HG03558 (cell line): Measurements from ENCODE around the gene BLMH.
"Not testable (repeated sequence)": the region's sequence is repeated elsewhere in the genome, so short reads cannot be mapped to it uniquely, and the experiment has no call there.

Experiments
- ATAC-seq: cut with Tn5 transposase; IDR thresholded peaks from one replicate; pipeline ENCODE4 v1.9.1; 2021; ENCODE audit warnings: moderate number of reproducible peaks; ENCODE audit not compliant: unreplicated experiment; ENCODE audit errors: extremely low read depth

Gene BLMH

DNA sequence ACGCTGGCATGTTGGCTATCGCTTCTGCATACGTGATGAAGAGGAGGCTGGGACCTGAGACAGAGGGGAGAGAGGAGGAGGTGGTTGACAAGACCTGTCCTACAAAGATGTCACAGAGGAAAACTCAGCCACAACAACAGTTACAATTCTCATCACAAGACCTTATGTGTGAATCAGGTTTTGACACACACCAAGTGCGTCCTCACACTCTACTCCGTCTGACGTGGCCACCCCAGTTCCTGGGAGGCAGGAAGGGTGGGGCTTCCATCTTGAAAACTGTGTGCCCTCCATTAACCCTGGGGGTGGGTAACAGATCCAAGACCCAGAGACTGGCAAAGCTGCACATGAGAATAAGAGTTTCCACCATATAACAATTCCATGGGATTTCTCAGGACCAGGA, 80.4 kb downstream of the BLMH start:
- no peak for ATAC-seq

GRCh38 chr17:30210901-30211300, 80.8 kb downstream of the BLMH start:
- no peak for ATAC-seq

- no peak for ATAC-seq
These were observed 81.4 kb downstream of the BLMH start for GRCh38 chr17:30210366-30210765.

- no peak for ATAC-seq
These were observed 81.8 kb downstream of the BLMH start for GRCh38 chr17:30209930-30210329.

DNA sequence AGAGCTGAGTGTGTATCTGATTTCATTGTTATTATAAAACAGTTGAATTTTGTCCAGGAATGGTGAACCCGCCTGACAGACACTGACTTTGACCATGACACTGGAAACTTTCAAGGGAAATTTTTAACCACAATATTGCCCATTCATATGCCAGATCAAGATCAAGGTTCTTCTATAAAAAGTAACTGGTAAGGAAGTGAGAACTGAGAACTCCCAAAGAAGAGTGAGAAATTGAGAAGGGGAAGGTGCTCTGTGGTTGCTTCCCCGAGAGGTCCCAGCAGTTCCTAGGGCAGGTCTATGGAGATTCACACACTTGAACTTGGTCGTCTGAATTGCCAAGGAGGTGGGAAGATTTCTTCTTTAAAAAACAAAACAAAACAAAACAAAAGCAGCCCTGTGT, 83.5 kb downstream of the BLMH start:
- no peak for ATAC-seq

DNA sequence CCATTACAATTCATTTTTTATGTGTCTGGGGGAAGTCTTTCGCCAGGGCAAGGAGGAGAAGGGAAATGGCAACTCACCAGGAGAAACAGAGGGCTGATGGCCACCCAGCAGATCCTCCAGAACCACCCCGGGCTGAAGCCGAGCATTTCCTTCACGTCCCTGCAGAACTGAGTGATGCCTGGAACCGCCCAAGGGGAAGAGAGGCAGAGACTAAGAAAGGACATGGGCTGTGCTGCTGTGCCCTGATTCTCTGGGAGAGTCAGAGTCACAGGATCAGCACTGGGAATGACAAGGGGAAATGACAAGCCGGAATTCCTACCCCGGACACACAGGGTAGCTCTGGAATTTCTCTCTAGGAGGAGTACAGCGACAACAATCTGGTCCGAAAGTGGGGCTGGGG, 84.1 kb downstream of the BLMH start:
- no peak for ATAC-seq

GRCh38 chr17:30203471-30203981, 88.2 kb downstream of the BLMH start:
- no peak for ATAC-seq

GRCh38 chr17:30200656-30201055, 91.1 kb downstream of the BLMH start:
- not testable (repeated sequence) for ATAC-seq

DNA sequence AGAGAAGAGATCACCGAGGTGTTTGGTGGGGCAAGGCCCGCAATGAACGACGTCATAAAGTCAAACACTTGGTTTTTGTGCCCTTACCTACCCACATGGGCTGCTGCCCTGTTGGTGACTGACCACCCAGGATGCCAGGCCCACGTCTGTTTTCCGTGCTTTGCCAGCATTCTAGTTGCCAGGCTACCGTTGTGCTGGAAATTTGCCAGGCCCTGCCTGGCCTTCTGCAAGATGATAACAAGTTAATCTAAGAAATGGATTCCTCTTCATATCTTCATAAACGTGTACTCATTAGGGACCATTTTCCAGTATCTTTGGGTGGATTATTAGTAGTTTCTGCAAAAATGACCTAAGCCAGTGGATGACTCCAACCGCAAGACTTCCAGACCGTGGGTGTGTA, 91.6 kb downstream of the BLMH start:
- ATAC-seq: no peak

DNA sequence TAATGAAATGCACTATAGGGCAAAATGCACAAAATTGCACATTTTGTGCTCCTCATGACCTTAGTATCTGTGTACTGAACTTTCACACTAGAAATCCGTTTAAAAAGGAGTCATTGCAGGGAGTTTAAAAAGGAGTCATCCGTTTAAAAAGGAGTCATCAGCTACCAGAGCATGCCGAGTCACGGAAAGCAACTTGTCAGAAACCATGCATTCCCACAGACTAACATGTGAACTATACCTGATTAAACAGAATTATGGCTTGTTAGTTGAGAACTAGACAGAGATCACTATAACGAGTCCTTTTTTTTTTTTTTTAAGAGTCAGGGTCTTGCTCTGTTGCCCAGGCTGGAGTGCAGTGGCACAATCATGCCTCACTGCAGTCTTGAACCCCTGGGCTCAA, 92.1 kb downstream of the BLMH start:
- no peak for ATAC-seq
